Right lobe of liver (tissue), 4 donors: Measurements from ENCODE around the gene FRMD4A.

Source experiments
- CTCF ChIP-seq, 4 donors: fragments of 200-600 bp in 3 of 4; fragments of 450-650 bp in 1 of 4; IDR thresholded peaks; one replicate each; pipeline versions ENCODE4 v1.5.1 to v1.8.0; 2016 to 2022; ENCODE audit warnings: antibody characterized with exemption in 4 of 4, mild to moderate bottlenecking in 2 of 4
- POLR2A ChIP-seq: fragments of 450-650 bp; IDR thresholded peaks from one replicate; pipeline ENCODE4 v1.6.1; 2017; ENCODE audit warnings: antibody characterized with exemption, mild to moderate bottlenecking
- donor health status: DM: no; HTN: no; CAD: no.
- donor health status: DM: no; HTN: no; CAD: no.
- donor health status: DM: no; HTN: yes; CAD: no.

- TF ChIP-seq CTCF (IDR thresholded peaks at IDR 0.05) (no peak), POLR2A (no peak)
These were observed 30.2 kb upstream of the FRMD4A start for GRCh38 chr10:14360961-14361360.
